GM12878 (cell line): Measurements from ENCODE around the gene UNC50. TPM values are rescaled to one million over a fixed set of nuclear protein-coding genes. Genes with fewer than 3 reads are reported as not detected.
A peak's percentile ranks its signal among the peaks of the same experiment; 100 is the strongest.

Experiments used
- CEBPB ChIP-seq, 2 experiments: fragments of 150-350 bp in 1 of 2; IDR thresholded peaks; 2 replicates each; pipeline ENCODE4 v1.6.1; 2012 to 2014; ENCODE audit warnings: low read depth in 2 of 2, low read length in 2 of 2, borderline replicate concordance in 1 of 2, inconsistent platforms in 1 of 2
- CHD1 ChIP-seq: IDR thresholded peaks from 2 replicates; pipeline ENCODE4 v1.6.1; 2012; ENCODE audit warnings: low read depth, low read length, improper control_type of control experiment
- CHD2 ChIP-seq: IDR thresholded peaks from 2 replicates; pipeline ENCODE4 v1.6.1; 2011; ENCODE audit warnings: low read depth, low read length, improper control_type of control experiment, borderline replicate concordance
- CREB1 ChIP-seq: IDR thresholded peaks from 2 replicates; pipeline ENCODE4 v1.6.1; 2012; ENCODE audit warnings: low read depth, mild to moderate bottlenecking, inconsistent platforms
- DPF2 ChIP-seq: fragments of 450-650 bp; IDR thresholded peaks from 2 replicates; pipeline ENCODE4 v1.6.1; 2017; ENCODE audit warnings: mild to moderate bottlenecking
- EED ChIP-seq: sonication (generic); IDR thresholded peaks from 2 replicates; pipeline ENCODE4 v1.6.1; 2016; ENCODE audit warnings: antibody characterized with exemption, low read depth
- EP300 ChIP-seq, 2 experiments: fragments of 150-350 bp in 1 of 2; IDR thresholded peaks; 2 replicates each; pipeline ENCODE4 v1.6.1; 2011 to 2012; ENCODE audit warnings: low read depth in 2 of 2, low read length in 2 of 2, borderline replicate concordance in 1 of 2, improper control_type of control experiment in 1 of 2, inconsistent platforms in 1 of 2; ENCODE audit not compliant: control insufficient read depth in 1 of 2
- ESRRA ChIP-seq: IDR thresholded peaks from 2 replicates; pipeline ENCODE4 v1.6.1; 2012; ENCODE audit warnings: mild to moderate bottlenecking, low read length, improper control_type of control experiment
- ETV6 ChIP-seq, 2 experiments: fragments of 450-650 bp in 1 of 2; IDR thresholded peaks in 1 of 2; conservative IDR thresholded peaks in 1 of 2; 2 replicates each; pipeline ENCODE4 v1.6.1; 2014; ENCODE audit warnings: antibody characterized with exemption in 1 of 2, borderline replicate concordance in 1 of 2, low read depth in 1 of 2, mild to moderate bottlenecking in 1 of 2, moderate library complexity in 1 of 2
- GABPA ChIP-seq: IDR thresholded peaks from 2 replicates; pipeline ENCODE4 v1.6.1; 2014; ENCODE audit warnings: antibody characterized with exemption, low read depth, mild to moderate bottlenecking, inconsistent platforms
- GATAD2B ChIP-seq: fragments of 450-650 bp; conservative IDR thresholded peaks from 2 replicates; pipeline ENCODE4 v1.6.1; 2017; ENCODE audit warnings: low read depth, mild to moderate bottlenecking, moderate library complexity
- KAT2A ChIP-seq: conservative IDR thresholded peaks from 2 replicates; pipeline ENCODE4 v1.6.1; 2011; ENCODE audit warnings: low read depth, low read length; ENCODE audit not compliant: control insufficient read depth
- NFXL1 ChIP-seq: fragments of 450-650 bp; IDR thresholded peaks from 2 replicates; pipeline ENCODE4 v1.6.1; 2017; ENCODE audit warnings: antibody characterized with exemption, mild to moderate bottlenecking, borderline replicate concordance
- NFYA ChIP-seq: IDR thresholded peaks from 2 replicates; pipeline ENCODE4 v1.6.1; 2011; ENCODE audit warnings: low read depth, mild to moderate bottlenecking, low read length, improper control_type of control experiment, borderline replicate concordance
- NR2F1 ChIP-seq: fragments of 450-650 bp; conservative IDR thresholded peaks from 2 replicates; pipeline ENCODE4 v1.6.1; 2017; ENCODE audit warnings: mild to moderate bottlenecking
- PBX3 ChIP-seq: IDR thresholded peaks from 2 replicates; pipeline ENCODE4 v1.6.1; 2011; ENCODE audit warnings: mild to moderate bottlenecking, low read depth, low read length, moderate library complexity; ENCODE audit not compliant: insufficient replicate concordance
- SMARCA5 ChIP-seq: fragments of 450-650 bp; IDR thresholded peaks from 2 replicates; pipeline ENCODE4 v1.6.1; 2017; ENCODE audit warnings: mild to moderate bottlenecking
- SP1 ChIP-seq: IDR thresholded peaks from one replicate; pipeline ENCODE4 v1.6.1; 2011; ENCODE audit warnings: low read depth, low read length
- SREBF1 ChIP-seq: IDR thresholded peaks from 2 replicates; pipeline ENCODE4 v1.6.1; 2012; ENCODE audit warnings: mild to moderate bottlenecking, low read length
- SREBF2 ChIP-seq: IDR thresholded peaks from 2 replicates; pipeline ENCODE4 v1.6.1; 2012; ENCODE audit warnings: mild to moderate bottlenecking, low read length
- SRF ChIP-seq, 2 experiments: IDR thresholded peaks; 2 replicates each; pipeline ENCODE4 v1.6.1; 2011; ENCODE audit warnings: low read depth in 2 of 2, low read length in 2 of 2, mild to moderate bottlenecking in 1 of 2, moderate library complexity in 1 of 2
- STAT1 ChIP-seq: fragments of 450-650 bp; conservative IDR thresholded peaks from 2 replicates; pipeline ENCODE4 v1.6.1; 2014; ENCODE audit warnings: antibody characterized with exemption, mild to moderate bottlenecking
- TCF12 ChIP-seq: IDR thresholded peaks from 2 replicates; pipeline ENCODE4 v1.6.1; 2011; ENCODE audit warnings: low read depth, mild to moderate bottlenecking, low read length
- TCF7 ChIP-seq: IDR thresholded peaks from 2 replicates; pipeline ENCODE4 v1.6.1; 2014; ENCODE audit warnings: antibody characterized with exemption, borderline replicate concordance
- WRNIP1 ChIP-seq: IDR thresholded peaks from 2 replicates; pipeline ENCODE4 v1.6.1; 2011; ENCODE audit warnings: low read depth, low read length, improper control_type of control experiment, borderline replicate concordance
- polyA plus RNA-seq, 11 experiments: library from polyadenylated mRNA; depleted of rRNA in 4 of 11; unstranded in 6 of 11; stranded (reverse) in 5 of 11; fragments of >200 nt; fragmentation: Nextera tagmentation in 4 of 11; fragmentation: Illumina TruSeq in 1 of 11; extraction: Ambion mirVana in 4 of 11; extraction: Trizol in 1 of 11; gene quantifications; 1 replicate in 1 of 11; 2 replicates in 10 of 11; pipeline versions ENCODE4 v1.2.1 to v1.2.3, GENCODE V29; 2011 to 2016; ENCODE audit warnings: inconsistent platforms in 2 of 11, missing spikeins in 2 of 11, low read depth in 1 of 11
- total RNA-seq, 4 experiments: library from RNA; depleted of rRNA in 3 of 4; stranded (reverse); fragments of >200 nt in 3 of 4; fragmentation: Illumina TruSeq in 1 of 4; extraction: Trizol in 1 of 4; gene quantifications; 2 replicates each; pipeline versions ENCODE4 v1.2.1 to v1.2.3, GENCODE V29; 2013 to 2021

Gene UNC50
- total and polyA plus RNA-seq, 10 of the 15 experiments (the other 5 are each of a cell fraction or from before 2014, with no cell fraction given), result 25.5 to 76.3 (median 37.8) TPM

GRCh38 chr2:98601532-98602132, 6.8 kb upstream of the UNC50 start (continued):
- TF ChIP-seq EP300 (IDR thresholded peaks at IDR 0.05; ENCODE audit: borderline replicate concordance in 1 of 2, control insufficient read depth in 1 of 2, low read depth in 2 of 2, low read length in 2 of 2) (no peak), GABPA (no peak), CREB1 (0 out of 2 replicates have a peak, but pooled peaks have one; percentile 11), DPF2 (no peak), GATAD2B (no peak), TCF12 (no peak), ETV6 (conservative IDR thresholded peaks at IDR 0.05 in 1 of 2, IDR thresholded peaks at IDR 0.05 in 1 of 2; ENCODE audit: borderline replicate concordance in 1 of 2, low read depth in 1 of 2) (no peak), ESRRA (no peak), WRNIP1 (no peak), CEBPB (IDR thresholded peaks at IDR 0.05; ENCODE audit: borderline replicate concordance in 1 of 2, low read depth in 2 of 2, low read length in 2 of 2) (no peak), STAT1 (no peak), TCF7 (no peak), CHD1 (no peak), SREBF1 (no peak), SREBF2 (no peak), NFXL1 (no peak), SP1 (no peak), SMARCA5 (0 out of 2 replicates have a peak, but pooled peaks have one; percentile 31), SRF (IDR thresholded peaks at IDR 0.05; ENCODE audit: low read depth in 2 of 2, low read length in 2 of 2) (no peak), NR2F1 (0 out of 2 replicates have a peak, but pooled peaks have one; percentile 15), EED (no peak), PBX3 (no peak), KAT2A (no peak), NFYA (no peak), CHD2 (no peak)
